NCI-H1092 (cell line): ENCODE data around the gene SMC4.
A peak's percentile ranks its signal among the peaks of the same experiment; 100 is the strongest.
"Not testable (repeated sequence)": the region's sequence is repeated elsewhere in the genome, so short reads cannot be mapped to it uniquely, and the experiment has no call there.

Source experiments
- DNase-seq: peaks from one replicate; lab custom pipeline; 2025; lab: John Stamatoyannopoulos, UW

SMC4 gene

GRCh38 chr3:160399125-160400029, at the start of gene SMC4, which contains the start of gene IFT80:
Gene SMC4, plus strand, starts transcription at chr3:160399650. Its CDS starts 1,177 bp downstream, at chr3:160400827.
Gene IFT80, minus strand, starts transcription at chr3:160399225. Its CDS starts 14,625 bp downstream, at chr3:160384600.
- peak; percentile 95 for DNase-seq

- no peak for DNase-seq
Measured at GRCh38 chr3:160355826-160356225, 43.6 kb upstream of the SMC4 start.

- DNase-seq: not testable (repeated sequence)
Measured at GRCh38 chr3:160362896-160363295, 36.6 kb upstream of the SMC4 start.

- DNase-seq: no peak
Measured at GRCh38 chr3:160365869-160366522, 33.5 kb upstream of the SMC4 start.

DNA sequence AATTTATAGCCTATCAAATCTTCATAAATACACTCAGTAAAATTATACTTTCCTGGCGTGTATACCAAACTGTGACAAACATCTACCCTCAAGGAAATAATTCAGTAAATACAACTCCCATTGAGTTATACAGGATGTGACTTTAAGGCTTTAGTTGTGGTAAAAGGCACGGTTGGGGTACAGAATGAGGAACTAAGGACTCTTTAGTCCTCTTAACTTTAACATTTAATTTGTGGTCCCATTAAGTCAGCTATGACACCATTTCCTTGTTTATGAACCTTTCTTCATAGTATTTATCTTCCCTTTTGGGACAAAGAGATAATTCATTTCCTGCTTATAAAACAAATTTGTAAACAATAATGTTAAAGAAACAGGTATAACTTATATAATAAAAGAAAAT, 30.6 kb upstream of the SMC4 start:
- no peak for DNase-seq

- DNase-seq: no peak
Measured at GRCh38 chr3:160369784-160370183, 29.7 kb upstream of the SMC4 start.

GRCh38 chr3:160370987-160371857, 28.2 kb upstream of the SMC4 start:
- no peak for DNase-seq

- no peak for DNase-seq
Measured at GRCh38 chr3:160372780-160373179, 26.7 kb upstream of the SMC4 start.

- DNase-seq: no peak
Measured at GRCh38 chr3:160373655-160374054, 25.8 kb upstream of the SMC4 start.

GRCh38 chr3:160374472-160374871, 25.0 kb upstream of the SMC4 start:
- DNase-seq: no peak

DNA sequence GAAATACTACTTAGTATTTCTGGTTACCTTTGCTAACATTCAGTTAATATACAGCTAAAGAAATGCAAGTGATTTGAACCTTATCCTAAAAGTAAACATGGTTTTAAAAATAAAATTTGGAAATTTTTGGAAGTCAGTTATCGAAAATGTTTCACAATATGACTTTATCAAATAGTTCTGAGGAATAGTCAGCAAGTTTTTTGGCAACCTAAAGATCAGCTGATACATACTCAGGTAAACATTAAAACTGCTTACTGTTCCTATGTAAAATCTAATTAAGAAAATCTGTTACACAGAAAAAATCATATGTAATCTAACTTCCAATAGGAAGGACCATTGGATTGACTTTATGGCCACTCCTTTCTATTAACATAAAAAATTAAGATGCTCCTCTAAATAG, 24.5 kb upstream of the SMC4 start:
- no peak for DNase-seq

DNA sequence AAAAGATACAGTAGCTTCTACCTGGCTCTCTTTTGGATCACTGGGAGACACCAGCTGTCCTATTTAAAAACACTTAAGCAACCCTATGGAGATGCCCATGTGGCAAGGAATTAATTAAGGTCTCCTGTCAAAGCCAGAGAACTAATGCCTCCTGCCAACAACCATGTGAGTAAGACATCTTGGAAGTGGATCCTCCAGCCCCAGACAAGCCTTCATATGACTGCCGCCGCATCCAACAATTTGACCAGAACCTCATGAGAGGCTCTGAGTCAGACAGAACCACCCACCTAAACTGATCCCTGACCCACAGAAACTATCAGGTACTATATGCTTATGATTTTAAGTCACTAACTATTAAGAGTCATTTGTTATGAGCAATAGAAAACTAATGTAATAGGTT, 22.8 kb upstream of the SMC4 start:
- DNase-seq: no peak

- no peak for DNase-seq
Measured at GRCh38 chr3:160378331-160379109, 20.9 kb upstream of the SMC4 start.

DNA sequence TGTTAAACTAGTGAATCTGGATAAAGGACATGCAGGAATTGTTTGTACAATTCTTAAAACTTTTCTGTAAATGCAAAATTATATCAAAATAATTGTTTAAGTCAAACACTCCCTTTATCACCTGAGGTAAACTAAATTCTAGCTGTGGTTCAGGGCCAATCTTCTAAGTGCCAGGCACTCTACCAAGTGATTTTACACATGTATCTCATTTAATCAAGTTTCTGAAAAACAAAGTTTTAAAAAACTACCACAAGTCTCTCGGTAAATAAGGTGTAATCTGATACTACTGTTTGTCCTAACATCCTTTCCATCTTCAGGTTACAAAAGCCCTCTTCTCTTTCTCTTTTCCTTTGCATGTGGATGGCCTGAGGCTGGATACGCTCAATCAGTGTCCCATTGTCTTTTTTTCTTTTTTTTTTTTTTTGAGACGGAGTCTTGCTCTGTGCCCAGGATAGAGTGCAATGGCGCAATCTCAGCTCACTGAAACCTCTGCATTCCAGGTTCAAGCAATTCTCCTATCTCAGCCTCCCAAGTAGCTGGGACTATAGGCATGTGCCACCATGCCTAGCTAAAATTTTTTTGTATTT, 19.7 kb upstream of the SMC4 start:
- DNase-seq: no peak

DNA sequence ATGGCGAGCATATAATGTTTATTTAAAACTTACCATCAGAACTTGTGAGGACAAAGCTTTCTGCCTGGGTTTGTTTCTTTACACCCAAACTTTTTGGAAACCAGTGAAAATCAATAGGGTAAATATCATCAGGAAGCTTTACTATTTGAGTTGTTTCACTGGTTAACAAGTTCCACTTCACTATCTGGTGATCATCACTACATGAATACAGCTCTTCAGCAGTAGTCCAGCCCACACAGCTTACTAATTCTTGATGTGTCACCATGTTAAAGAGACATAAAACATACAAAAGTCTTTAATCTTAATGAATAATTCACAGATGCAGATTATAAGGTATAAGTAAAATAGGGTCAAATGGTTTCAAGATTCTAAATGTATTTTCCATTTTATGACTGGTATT, 18.0 kb upstream of the SMC4 start:
- no peak for DNase-seq

DNA sequence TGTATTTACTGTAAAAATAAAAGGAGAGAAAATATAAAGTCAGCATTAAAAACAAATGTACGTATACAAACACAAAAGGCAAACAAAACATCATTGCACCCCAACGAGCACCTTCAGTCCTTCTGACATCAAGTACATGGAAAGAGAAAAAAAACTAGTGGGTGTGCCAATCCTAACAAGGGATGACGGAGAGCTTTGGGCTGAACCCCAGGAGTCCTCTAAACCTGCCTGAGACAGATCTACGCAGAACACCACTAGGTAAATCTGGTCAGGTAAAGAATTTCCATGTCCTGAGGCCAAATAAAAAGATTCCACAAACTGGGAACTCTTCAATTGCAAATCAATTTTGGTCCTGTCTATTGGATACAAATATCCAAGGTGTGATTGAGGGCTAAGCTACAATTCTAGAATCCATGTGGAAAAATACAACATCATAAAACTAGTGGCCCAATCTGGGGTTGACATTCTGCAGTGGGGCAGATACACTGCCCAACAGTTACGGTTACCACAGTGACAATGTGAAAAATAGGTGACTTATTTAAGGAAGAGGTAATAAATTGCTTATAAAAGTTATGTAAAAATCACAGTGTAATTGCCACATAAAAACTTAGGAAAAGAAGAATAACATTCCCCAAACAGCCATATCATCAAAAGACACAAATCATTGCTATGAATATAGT, 14.7 kb upstream of the SMC4 start:
- no peak for DNase-seq

- no peak for DNase-seq
Measured at GRCh38 chr3:160390565-160391138, 8.8 kb upstream of the SMC4 start.

DNA sequence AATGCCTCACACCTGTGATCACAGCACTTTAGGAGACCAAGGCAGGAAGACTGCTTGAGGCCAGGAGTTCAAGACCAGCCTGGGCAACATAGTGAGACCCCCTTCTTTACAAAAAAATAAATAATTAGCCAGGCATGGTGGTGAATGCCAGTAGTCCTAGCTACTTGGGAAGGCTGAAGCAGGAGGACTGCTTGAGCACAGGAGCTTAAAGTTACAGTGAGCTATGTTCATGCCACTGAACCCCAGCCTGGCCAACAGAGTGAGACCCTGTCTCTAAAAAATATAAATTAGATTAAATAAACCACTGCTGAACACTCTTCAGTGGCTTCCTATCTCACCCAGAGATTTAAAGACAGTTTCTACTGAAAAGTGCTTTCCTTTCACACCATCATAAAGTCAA, 6.7 kb upstream of the SMC4 start:
- DNase-seq: no peak

- no peak for DNase-seq
Measured at GRCh38 chr3:160393346-160394008, 6.0 kb upstream of the SMC4 start.

DNA sequence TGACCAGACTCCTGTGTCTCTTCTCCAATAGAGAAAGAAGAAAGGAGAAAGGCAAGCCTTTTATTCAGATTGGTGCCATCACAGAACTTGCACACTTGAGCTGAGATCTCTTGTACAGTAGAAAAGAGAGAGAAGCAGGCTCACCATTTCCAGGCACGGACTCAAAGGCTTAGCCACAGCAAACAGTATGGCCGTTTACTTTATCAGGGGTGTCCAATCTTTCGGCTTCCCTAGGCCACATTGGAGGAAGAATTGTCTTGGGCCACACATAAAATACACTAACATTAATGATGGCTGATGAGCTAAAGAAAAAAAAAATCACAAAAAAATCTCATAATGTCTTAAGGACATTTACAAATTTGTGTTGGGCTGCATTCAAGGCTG, 5.4 kb upstream of the SMC4 start:
- no peak for DNase-seq
